Karpas-422 (cell line): ENCODE results near the gene SCIN. TPM values are rescaled to one million over a fixed set of nuclear protein-coding genes. Genes with fewer than 3 reads are reported as not detected.

Experiments
- DNase-seq: peaks from one replicate; pipeline ENCODE4 v3.0.0-alpha.2; 2015
- H2AFZ ChIP-seq: fragments of 200-600 bp; sonication (generic); 2 replicates; pipeline ENCODE4 v1.6.1; 2014; ENCODE audit warnings: antibody characterized with exemption, low read length, mixed read lengths
- H3K27ac ChIP-seq: fragments of 200-600 bp; sonication (generic); 2 replicates; pipeline ENCODE4 v1.5.1; 2014; ENCODE audit warnings: mild to moderate bottlenecking, low read length, moderate library complexity
- H3K27me3 ChIP-seq: fragments of 200-600 bp; sonication (generic); 2 replicates; pipeline ENCODE4 v1.6.1; 2014; ENCODE audit warnings: low read length, mixed read lengths
- H3K36me3 ChIP-seq: fragments of 200-600 bp; sonication (generic); 2 replicates; pipeline ENCODE4 v1.6.1; 2014; ENCODE audit warnings: low read length, mixed read lengths; ENCODE audit not compliant: insufficient read depth
- H3K4me1 ChIP-seq: fragments of 200-600 bp; sonication (generic); 2 replicates; pipeline ENCODE4 v1.6.1; 2014; ENCODE audit warnings: mild to moderate bottlenecking, low read length, mixed read lengths
- H3K4me2 ChIP-seq: fragments of 200-600 bp; sonication (generic); 2 replicates; pipeline ENCODE4 v1.6.1; 2014; ENCODE audit warnings: low read length, low read depth, mild to moderate bottlenecking; ENCODE audit not compliant: poor library complexity, severe bottlenecking
- H3K4me3 ChIP-seq: fragments of 200-600 bp; sonication (generic); 2 replicates; pipeline ENCODE4 v1.5.1; 2014; ENCODE audit warnings: mild to moderate bottlenecking, antibody characterized with exemption, low read length, mixed read lengths
- H3K79me2 ChIP-seq: fragments of 200-600 bp; sonication (generic); 2 replicates; pipeline ENCODE4 v1.6.1; 2014; ENCODE audit warnings: mild to moderate bottlenecking, low read length, mixed read lengths
- H3K9ac ChIP-seq: fragments of 200-600 bp; sonication (generic); 2 replicates; pipeline ENCODE4 v1.6.0; 2014; ENCODE audit warnings: low read length
- H3K9me2 ChIP-seq: fragments of 200-600 bp; sonication (generic), shearing (Covaris generic); replicated peaks from 2 replicates; pipeline ENCODE4 v1.6.0; 2014; ENCODE audit warnings: mild to moderate bottlenecking, low read length, moderate library complexity; ENCODE audit not compliant: insufficient read depth
- H3K9me3 ChIP-seq: fragments of 300-700, 200-600 bp; sonication (generic); 2 replicates; pipeline ENCODE4 v1.6.1; 2014; ENCODE audit warnings: low read length, mixed read lengths
- H4K20me1 ChIP-seq: fragments of 200-600 bp; sonication (generic); 2 replicates; pipeline ENCODE4 v1.6.1; 2014; ENCODE audit warnings: mild to moderate bottlenecking, antibody characterized with exemption, low read length, low read depth; ENCODE audit not compliant: insufficient read depth
- total RNA-seq: library from RNA; depleted of rRNA; stranded (reverse); fragments of >200 nt; shearing (Covaris generic); gene quantifications from 2 replicates; pipeline ENCODE4 v1.2.3, GENCODE V29; 2014; ENCODE audit warnings: low replicate concordance

SCIN gene
- total RNA-seq, 1 experiment from 2014 or later, result not detected

- no peaks in the 10 kb centered on the region for H3K4me1 ChIP-seq
- H3K4me3 ChIP-seq, result no peak overlapping the region
- H3K27ac ChIP-seq, result no peak overlapping the region
- H4K20me1 ChIP-seq, result no peaks in the 10 kb centered on the region
- H2AFZ ChIP-seq, result no peak overlapping the region
- DNase-seq, result no peak
- no peak overlapping the region for H3K4me2 ChIP-seq
- no peak overlapping the region for H3K9ac ChIP-seq
- no peaks in the 10 kb centered on the region for H3K9me3 ChIP-seq
- no peaks in the 10 kb centered on the region for H3K79me2 ChIP-seq
- no peaks in the 10 kb centered on the region for H3K36me3 ChIP-seq
- no peaks in the 10 kb centered on the region for H3K9me2 ChIP-seq
- no peaks in the 10 kb centered on the region for H3K27me3 ChIP-seq
These were observed 2.5 kb downstream of the SCIN start for GRCh38 chr7:12572941-12573575.

- Histone ChIP-seq H4K20me1 (no peaks in the 10 kb centered on the region), H3K27ac (no peak overlapping the region), H3K9me3 (no peaks in the 10 kb centered on the region), H3K4me2 (no peak overlapping the region), H3K4me3 (no peak overlapping the region), H3K4me1 (no peaks in the 10 kb centered on the region), H3K27me3 (no peaks in the 10 kb centered on the region), H3K9ac (no peak overlapping the region), H3K36me3 (no peaks in the 10 kb centered on the region), H2AFZ (no peak overlapping the region), H3K79me2 (no peaks in the 10 kb centered on the region), H3K9me2 (no peaks in the 10 kb centered on the region)
- no peak for DNase-seq
These were observed 3.4 kb downstream of the SCIN start for GRCh38 chr7:12573885-12574284.

GRCh38 chr7:12578930-12579640, 8.6 kb downstream of the SCIN start:
- H3K4me2 ChIP-seq, result no peak overlapping the region

GRCh38 chr7:12581897-12582296, 11.4 kb downstream of the SCIN start:
- H3K4me2 ChIP-seq, result no peak overlapping the region
- no peak overlapping the region for H3K4me3 ChIP-seq
- H3K9me3 ChIP-seq, result no peaks in the 10 kb centered on the region
- 0 out of 2 replicates have a peak, but pooled peaks cover 2% of the 10 kb centered on the region for H3K27me3 ChIP-seq
- H2AFZ ChIP-seq, result no peak overlapping the region
- H3K4me1 ChIP-seq, result no peaks in the 10 kb centered on the region
- no peaks in the 10 kb centered on the region for H3K9me2 ChIP-seq
- no peak for DNase-seq
- H3K79me2 ChIP-seq, result no peaks in the 10 kb centered on the region
- no peaks in the 10 kb centered on the region for H4K20me1 ChIP-seq
- H3K36me3 ChIP-seq, result no peaks in the 10 kb centered on the region
- no peak overlapping the region for H3K9ac ChIP-seq
- H3K27ac ChIP-seq, result no peak overlapping the region

More at GRCh38 chr7:12578930-12579640, 8.6 kb downstream of the SCIN start:
- no peak overlapping the region for H3K4me3 ChIP-seq
- no peak overlapping the region for H3K27ac ChIP-seq
- no peaks in the 10 kb centered on the region for H3K9me3 ChIP-seq
- no peaks in the 10 kb centered on the region for H3K4me1 ChIP-seq
- no peaks in the 10 kb centered on the region for H3K9me2 ChIP-seq
- 0 out of 2 replicates have a peak, but pooled peaks cover 2% of the 10 kb centered on the region for H3K27me3 ChIP-seq
- no peak overlapping the region for H2AFZ ChIP-seq
- H3K36me3 ChIP-seq, result no peaks in the 10 kb centered on the region
- no peak overlapping the region for H3K9ac ChIP-seq
- no peak for DNase-seq
- no peaks in the 10 kb centered on the region for H3K79me2 ChIP-seq
- H4K20me1 ChIP-seq, result no peaks in the 10 kb centered on the region

- Histone ChIP-seq H3K4me1 (no peaks in the 10 kb centered on the region), H3K27ac (no peak overlapping the region), H3K9me3 (no peaks in the 10 kb centered on the region), H2AFZ (no peak overlapping the region), H3K36me3 (no peaks in the 10 kb centered on the region), H3K4me3 (no peak overlapping the region), H3K27me3 (0 out of 2 replicates have a peak, but pooled peaks cover 2% of the 10 kb centered on the region), H3K4me2 (no peak overlapping the region), H3K79me2 (no peaks in the 10 kb centered on the region), H3K9ac (no peak overlapping the region), H4K20me1 (no peaks in the 10 kb centered on the region), H3K9me2 (no peaks in the 10 kb centered on the region)
- DNase-seq, result no peak
These were observed 11.8 kb downstream of the SCIN start for GRCh38 chr7:12582362-12582761.

- H3K36me3 ChIP-seq, result no peaks in the 10 kb centered on the region
- H3K9me3 ChIP-seq, result no peaks in the 10 kb centered on the region
- H3K27ac ChIP-seq, result no peak overlapping the region
- no peak for DNase-seq
- H3K4me2 ChIP-seq, result no peak overlapping the region
- H2AFZ ChIP-seq, result no peak overlapping the region
- H3K79me2 ChIP-seq, result no peaks in the 10 kb centered on the region
- no peaks in the 10 kb centered on the region for H3K4me1 ChIP-seq
- 0 out of 2 replicates have a peak, but pooled peaks cover 2% of the 10 kb centered on the region for H3K27me3 ChIP-seq
- H3K9ac ChIP-seq, result no peak overlapping the region
- H4K20me1 ChIP-seq, result no peaks in the 10 kb centered on the region
- H3K4me3 ChIP-seq, result no peak overlapping the region
- H3K9me2 ChIP-seq, result no peaks in the 10 kb centered on the region
These were observed 12.7 kb downstream of the SCIN start for GRCh38 chr7:12583176-12583575.

GRCh38 chr7:12583922-12584321, 13.4 kb downstream of the SCIN start:
- Histone ChIP-seq H3K9me2 (no peaks in the 10 kb centered on the region), H4K20me1 (no peaks in the 10 kb centered on the region), H3K9ac (no peak overlapping the region), H3K27me3 (0 out of 2 replicates have a peak, but pooled peaks cover 2% of the 10 kb centered on the region), H3K4me1 (no peaks in the 10 kb centered on the region), H3K9me3 (no peaks in the 10 kb centered on the region), H3K4me2 (no peak overlapping the region), H2AFZ (no peak overlapping the region), H3K4me3 (no peak overlapping the region), H3K27ac (no peak overlapping the region), H3K36me3 (no peaks in the 10 kb centered on the region), H3K79me2 (no peaks in the 10 kb centered on the region)
- no peak for DNase-seq

GRCh38 chr7:12584930-12585329, 14.4 kb downstream of the SCIN start:
- no peaks in the 10 kb centered on the region for H3K9me3 ChIP-seq
- H2AFZ ChIP-seq, result no peak overlapping the region
- H3K4me2 ChIP-seq, result no peak overlapping the region
- no peaks in the 10 kb centered on the region for H3K4me1 ChIP-seq
- H4K20me1 ChIP-seq, result no peaks in the 10 kb centered on the region
- H3K79me2 ChIP-seq, result no peaks in the 10 kb centered on the region
- H3K27me3 ChIP-seq, result 0 out of 2 replicates have a peak, but pooled peaks cover 2% of the 10 kb centered on the region
- H3K27ac ChIP-seq, result no peak overlapping the region
- H3K9ac ChIP-seq, result no peak overlapping the region
- H3K36me3 ChIP-seq, result no peaks in the 10 kb centered on the region
- DNase-seq, result no peak
- H3K9me2 ChIP-seq, result no peaks in the 10 kb centered on the region
- H3K4me3 ChIP-seq, result no peak overlapping the region
